Ishikawa (cell line): ENCODE results near the gene HEATR5B.

Experiments used
- CEBPB ChIP-seq: IDR thresholded peaks from 2 replicates; pipeline ENCODE4 v1.6.1; 2012
- CREB1 ChIP-seq: IDR thresholded peaks from 2 replicates; pipeline ENCODE4 v1.6.1; 2012; ENCODE audit warnings: low read depth
- EP300 ChIP-seq: IDR thresholded peaks from 2 replicates; pipeline ENCODE4 v1.6.1; 2012; ENCODE audit warnings: borderline replicate concordance
- FOXM1 ChIP-seq: IDR thresholded peaks from 2 replicates; pipeline ENCODE4 v1.6.1; 2012; ENCODE audit warnings: low read depth, borderline replicate concordance
- NFIC ChIP-seq: IDR thresholded peaks from 2 replicates; pipeline ENCODE4 v1.6.1; 2012
- RAD21 ChIP-seq: IDR thresholded peaks from 2 replicates; pipeline ENCODE4 v1.6.1; 2012; ENCODE audit warnings: low read depth
- TAF1 ChIP-seq: IDR thresholded peaks from 2 replicates; pipeline ENCODE4 v1.6.1; 2012; ENCODE audit warnings: low read depth, mild to moderate bottlenecking
- TEAD4 ChIP-seq: IDR thresholded peaks from 2 replicates; pipeline ENCODE4 v1.6.1; 2012
- YY1 ChIP-seq: IDR thresholded peaks from 2 replicates; pipeline ENCODE4 v1.6.1; 2012; ENCODE audit warnings: low read depth
- TF ChIP-seq, protein P1 (sequence below): IDR thresholded peaks from 2 replicates; pipeline ENCODE4 v1.6.1; 2012; ENCODE audit warnings: low read depth, mild to moderate bottlenecking
- TF ChIP-seq, protein P2 (sequence below): IDR thresholded peaks from 2 replicates; pipeline ENCODE4 v1.6.1; 2012
- TF ChIP-seq, protein P3 (sequence below): IDR thresholded peaks from 2 replicates; pipeline ENCODE4 v1.6.1; 2012

DNA sequence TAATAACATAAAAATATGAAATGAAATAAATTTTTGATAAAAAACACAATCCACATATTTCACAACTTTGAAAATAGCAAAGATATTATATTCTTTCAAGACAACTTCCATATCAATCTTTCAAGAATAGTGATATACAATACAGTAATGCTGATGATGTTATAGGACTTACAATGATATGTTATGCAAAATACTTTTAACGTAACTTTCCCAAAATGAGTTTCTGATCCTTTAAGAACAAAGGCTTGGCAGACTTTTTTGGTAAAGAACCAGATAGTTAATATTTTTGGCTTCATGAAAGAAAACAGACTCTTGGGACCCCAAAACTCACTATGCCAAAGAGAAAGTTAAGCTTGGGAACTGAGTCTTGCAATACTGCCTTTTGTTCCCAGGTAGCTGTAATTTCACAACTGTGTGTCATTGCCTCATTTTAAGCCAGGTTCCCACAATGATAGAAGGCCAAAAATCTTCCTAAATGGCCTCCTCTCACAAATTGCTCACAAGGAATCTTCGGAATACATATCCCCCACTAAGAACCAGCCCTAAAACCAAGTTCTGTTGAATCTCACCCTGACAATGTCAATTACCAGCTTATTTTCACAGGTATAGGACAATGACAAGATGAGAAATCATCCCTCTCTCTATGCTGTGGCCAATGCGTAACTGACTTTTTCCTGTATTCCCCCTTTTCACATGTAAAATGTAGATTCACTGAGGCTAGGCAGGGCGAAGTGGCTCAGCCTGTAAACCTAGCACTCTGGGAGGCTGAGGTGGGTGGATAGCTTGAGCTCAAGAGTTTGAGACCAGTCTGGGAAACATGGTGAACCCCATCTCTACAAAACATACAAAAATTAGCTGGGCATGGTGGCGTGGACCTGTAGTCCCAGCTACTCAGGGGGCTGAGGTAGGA lies 63.0 kb downstream of the HEATR5B start:
- no peak for TF ChIP-seq TAF1
- TF ChIP-seq EP300: no peak
- TF ChIP-seq RAD21: no peak
- TF ChIP-seq, protein P1, sequence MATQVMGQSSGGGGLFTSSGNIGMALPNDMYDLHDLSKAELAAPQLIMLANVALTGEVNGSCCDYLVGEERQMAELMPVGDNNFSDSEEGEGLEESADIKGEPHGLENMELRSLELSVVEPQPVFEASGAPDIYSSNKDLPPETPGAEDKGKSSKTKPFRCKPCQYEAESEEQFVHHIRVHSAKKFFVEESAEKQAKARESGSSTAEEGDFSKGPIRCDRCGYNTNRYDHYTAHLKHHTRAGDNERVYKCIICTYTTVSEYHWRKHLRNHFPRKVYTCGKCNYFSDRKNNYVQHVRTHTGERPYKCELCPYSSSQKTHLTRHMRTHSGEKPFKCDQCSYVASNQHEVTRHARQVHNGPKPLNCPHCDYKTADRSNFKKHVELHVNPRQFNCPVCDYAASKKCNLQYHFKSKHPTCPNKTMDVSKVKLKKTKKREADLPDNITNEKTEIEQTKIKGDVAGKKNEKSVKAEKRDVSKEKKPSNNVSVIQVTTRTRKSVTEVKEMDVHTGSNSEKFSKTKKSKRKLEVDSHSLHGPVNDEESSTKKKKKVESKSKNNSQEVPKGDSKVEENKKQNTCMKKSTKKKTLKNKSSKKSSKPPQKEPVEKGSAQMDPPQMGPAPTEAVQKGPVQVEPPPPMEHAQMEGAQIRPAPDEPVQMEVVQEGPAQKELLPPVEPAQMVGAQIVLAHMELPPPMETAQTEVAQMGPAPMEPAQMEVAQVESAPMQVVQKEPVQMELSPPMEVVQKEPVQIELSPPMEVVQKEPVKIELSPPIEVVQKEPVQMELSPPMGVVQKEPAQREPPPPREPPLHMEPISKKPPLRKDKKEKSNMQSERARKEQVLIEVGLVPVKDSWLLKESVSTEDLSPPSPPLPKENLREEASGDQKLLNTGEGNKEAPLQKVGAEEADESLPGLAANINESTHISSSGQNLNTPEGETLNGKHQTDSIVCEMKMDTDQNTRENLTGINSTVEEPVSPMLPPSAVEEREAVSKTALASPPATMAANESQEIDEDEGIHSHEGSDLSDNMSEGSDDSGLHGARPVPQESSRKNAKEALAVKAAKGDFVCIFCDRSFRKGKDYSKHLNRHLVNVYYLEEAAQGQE: no peak
- TF ChIP-seq CEBPB: no peak
- no peak for TF ChIP-seq CREB1
- TF ChIP-seq NFIC: no peak
- TF ChIP-seq, protein P2, sequence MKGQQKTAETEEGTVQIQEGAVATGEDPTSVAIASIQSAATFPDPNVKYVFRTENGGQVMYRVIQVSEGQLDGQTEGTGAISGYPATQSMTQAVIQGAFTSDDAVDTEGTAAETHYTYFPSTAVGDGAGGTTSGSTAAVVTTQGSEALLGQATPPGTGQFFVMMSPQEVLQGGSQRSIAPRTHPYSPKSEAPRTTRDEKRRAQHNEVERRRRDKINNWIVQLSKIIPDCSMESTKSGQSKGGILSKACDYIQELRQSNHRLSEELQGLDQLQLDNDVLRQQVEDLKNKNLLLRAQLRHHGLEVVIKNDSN: no peak
- TF ChIP-seq YY1: no peak
- TF ChIP-seq, protein P3, sequence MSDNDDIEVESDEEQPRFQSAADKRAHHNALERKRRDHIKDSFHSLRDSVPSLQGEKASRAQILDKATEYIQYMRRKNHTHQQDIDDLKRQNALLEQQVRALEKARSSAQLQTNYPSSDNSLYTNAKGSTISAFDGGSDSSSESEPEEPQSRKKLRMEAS: no peak
- no peak for TF ChIP-seq TEAD4
- TF ChIP-seq FOXM1: no peak
